B cell (primary cell): ENCODE measurements around the gene PSMC5. TPM values are rescaled to one million over a fixed set of nuclear protein-coding genes. Genes with fewer than 3 reads are reported as not detected.
A peak's percentile ranks its signal among the peaks of the same experiment; 100 is the strongest.

ENCODE experiments used
- ATAC-seq: fragments of 200-7000 bp; cut with Tn5 transposase; one replicate; pipeline ENCODE4 v1.10.0; 2021; ENCODE audit warnings: low read depth, mild to moderate bottlenecking, moderate number of reproducible peaks, moderate library complexity
- CTCF ChIA-PET: fragments of 350-600 bp; sonication (Branson Sonifier 250); formaldehyde crosslinking; loops from one replicate; lab custom pipeline; 2021; ENCODE audit warnings: antibody characterized with exemption, inconsistent platforms; lab: Charles Lee
- POLR2A ChIA-PET: fragments of 350-600 bp; sonication (Branson Sonifier 250); formaldehyde crosslinking; loops from one replicate; lab custom pipeline; 2021; ENCODE audit warnings: antibody characterized with exemption; lab: Charles Lee
- DNase-seq: peaks from one replicate; pipeline ENCODE4 v3.0.0; 2013
- H2AFZ ChIP-seq: 2 replicates; pipeline ENCODE4 v1.6.1; 2012; ENCODE audit warnings: mild to moderate bottlenecking, low read depth, low read length; ENCODE audit not compliant: insufficient read depth, poor library complexity, severe bottlenecking
- H3K27ac ChIP-seq, 2 donors: 1 replicate in 1 of 2; 2 replicates in 1 of 2; pipeline ENCODE4 v1.5.1; 2012 to 2013; ENCODE audit warnings: low read length in 2 of 2, mild to moderate bottlenecking in 2 of 2, moderate library complexity in 1 of 2
- H3K27me3 ChIP-seq, 4 experiments: fragments of 200-600 bp in 1 of 4; sonication (generic) in 1 of 4; replicated peaks in 1 of 4; 1 replicate in 2 of 4; 2 replicates in 2 of 4; pipeline versions ENCODE4 v1.6.1 to v1.7.0; 2013 to 2016; ENCODE audit warnings: low read length in 3 of 4, mild to moderate bottlenecking in 2 of 4, mixed read lengths in 1 of 4, moderate library complexity in 1 of 4; ENCODE audit not compliant: insufficient read depth in 4 of 4, control insufficient read depth in 3 of 4; ENCODE audit errors: control extremely low read depth in 1 of 4
- H3K36me3 ChIP-seq, 2 experiments: replicated peaks in 1 of 2; 1 replicate in 1 of 2; 2 replicates in 1 of 2; pipeline versions ENCODE4 v1.6.1 to v1.7.1; 2013; ENCODE audit warnings: low read length in 1 of 2; ENCODE audit not compliant: insufficient read depth in 2 of 2, control insufficient read depth in 1 of 2; ENCODE audit errors: control extremely low read depth in 1 of 2, extremely low read depth in 1 of 2
- H3K4me1 ChIP-seq, 2 donors: fragments of 200-600 bp in 1 of 2; sonication (generic) in 1 of 2; 1 replicate in 1 of 2; 2 replicates in 1 of 2; pipeline versions ENCODE4 v1.5.1 to v1.6.1; 2013 to 2017; ENCODE audit warnings: low read length in 2 of 2; ENCODE audit not compliant: control insufficient read depth in 2 of 2, insufficient read depth in 2 of 2
- H3K4me2 ChIP-seq: replicated peaks from 2 replicates; pipeline ENCODE3; 2012; ENCODE audit warnings: mild to moderate bottlenecking, low read depth, low read length; ENCODE audit not compliant: poor library complexity, severe bottlenecking
- H3K4me3 ChIP-seq, 5 experiments: fragments of 200-600 bp in 1 of 5; sonication (generic) in 1 of 5; 1 replicate in 3 of 5; 2 replicates in 2 of 5; pipeline versions ENCODE4 v1.5.1 to v1.7.0; 2011 to 2016; ENCODE audit warnings: low read length in 4 of 5, mild to moderate bottlenecking in 4 of 5, low read depth in 2 of 5, control low read depth in 1 of 5, moderate library complexity in 1 of 5; ENCODE audit not compliant: insufficient read depth in 1 of 5; ENCODE audit errors: control extremely low read depth in 1 of 5, extremely low read depth in 1 of 5
- H3K79me2 ChIP-seq: fragments of 200-600 bp; sonication (generic); one replicate; pipeline ENCODE4 v1.6.0; 2016; ENCODE audit warnings: low read length; ENCODE audit not compliant: control insufficient read depth, insufficient read depth
- H3K9ac ChIP-seq: fragments of 200-600 bp; sonication (generic); 2 replicates; pipeline ENCODE4 v1.6.1; 2017; ENCODE audit warnings: mild to moderate bottlenecking, low read length, moderate library complexity
- H3K9me3 ChIP-seq, 3 donors: one replicate each; pipeline versions ENCODE4 v1.6.1 to v1.7.1; 2013; ENCODE audit warnings: low read length in 2 of 3; ENCODE audit not compliant: control insufficient read depth in 2 of 3, insufficient read depth in 1 of 3; ENCODE audit errors: control extremely low read depth in 1 of 3
- H4K20me1 ChIP-seq: 2 replicates; pipeline ENCODE4 v1.6.0; 2012; ENCODE audit warnings: mild to moderate bottlenecking, low read length; ENCODE audit not compliant: insufficient read depth, control insufficient read depth, poor library complexity, severe bottlenecking
- H3K27ac Mint-ChIP-seq: one replicate; pipeline ENCODE4 v1.8.0; 2021; ENCODE audit warnings: mixed read lengths
- H3K27me3 Mint-ChIP-seq: one replicate; pipeline ENCODE4 v1.8.0; 2021; ENCODE audit warnings: mixed read lengths
- H3K4me1 Mint-ChIP-seq: one replicate; pipeline ENCODE4 v1.8.0; 2021; ENCODE audit warnings: mixed read lengths
- H3K4me3 Mint-ChIP-seq: one replicate; pipeline ENCODE4 v1.8.0; 2021; ENCODE audit warnings: mixed read lengths
- H3K9me3 Mint-ChIP-seq: one replicate; pipeline ENCODE4 v1.8.0; 2022; ENCODE audit warnings: mixed read lengths; ENCODE audit not compliant: insufficient read depth
- CTCF ChIP-seq: fragments of 200-600 bp; IDR thresholded peaks from one replicate; pipeline ENCODE4 v1.8.0; 2022; ENCODE audit warnings: antibody characterized with exemption, mild to moderate bottlenecking
- EZH2 ChIP-seq: IDR thresholded peaks from 2 replicates; pipeline ENCODE4 v1.6.1; 2012; ENCODE audit warnings: borderline replicate concordance, low read depth, mild to moderate bottlenecking, moderate library complexity, low read length; ENCODE audit not compliant: insufficient read depth, poor library complexity, severe bottlenecking
- WGBS: methylation state at CpG from one replicate; pipeline ENCODE4 v1.1.5; 2013; ENCODE audit warnings: missing lambda C conversion rate; ENCODE audit not compliant: insufficient coverage; 5-methylcytosine and 5-hydroxymethylcytosine counted together
- intact Hi-C: fragments of 100-400 bp; cut with micrococcal nuclease; formaldehyde crosslinking; loops from one replicate; pipeline ENCODE4 v1.10.0; 2022
- polyA plus RNA-seq: library from polyadenylated mRNA; depleted of rRNA; stranded (reverse); fragments of >200 nt; gene quantifications from 2 replicates; pipeline ENCODE4 v1.2.3, GENCODE V29; 2012
- total RNA-seq, 2 donors: library from RNA; stranded (reverse); fragments of 120-200 nt in 1 of 2; gene quantifications; 1 replicate in 1 of 2; 2 replicates in 1 of 2; pipeline versions ENCODE4 v1.2.3 to v1.2.4, GENCODE V29; 2013 to 2022

The PSMC5 gene
- total and polyA plus RNA-seq, 2 donors (not counting 1 experiment from before 2014, with no cell fraction given), result 87.1 to 104 TPM

DNA sequence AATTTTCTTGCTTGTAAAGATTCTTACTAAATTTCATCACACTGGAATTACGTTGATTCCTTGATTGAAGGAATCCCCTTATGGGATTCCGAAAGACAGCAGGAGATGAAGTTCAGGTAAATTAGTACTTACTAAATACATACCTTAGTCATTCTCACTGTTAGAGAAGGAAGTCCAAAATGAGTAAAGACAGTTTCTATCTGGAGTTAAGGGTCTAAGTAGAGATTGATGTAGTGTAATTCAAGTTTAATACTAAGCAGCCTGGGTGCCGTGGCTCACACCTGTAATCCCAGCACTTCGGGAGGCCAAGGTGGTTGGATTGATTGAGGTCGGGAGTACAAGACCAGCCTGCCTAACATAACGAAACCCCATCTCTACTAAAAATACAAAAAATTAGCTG lies 43.7 kb upstream of the PSMC5 start:
- no peak for ATAC-seq

GRCh38 chr17:63785556-63785955 lies 41.7 kb upstream of the PSMC5 start:
- Mint-ChIP-seq H3K4me1 (peaks cover 28% of the 10 kb centered on the region), H3K9me3 (no peaks in the 10 kb centered on the region), H3K4me3 (no peak overlapping the region), H3K27ac (no peak overlapping the region), H3K27me3 (no peaks in the 10 kb centered on the region)
- H3K27me3 ChIP-seq, result no peaks in the 10 kb centered on the region
- H3K4me1 ChIP-seq, result peaks cover 0 to 6% of the 10 kb centered on the region in 2 donors
- POLR2A ChIA-PET, result no interaction called here
- ATAC-seq, result no peak
- intact Hi-C loops, result no loop called here
- no peak for DNase-seq
- CTCF ChIA-PET, result no interaction called here
- H4K20me1 ChIP-seq, result peaks cover 60% of the 10 kb centered on the region
- H3K79me2 ChIP-seq, result peaks cover 91% of the 10 kb centered on the region
- no peak overlapping the region for H3K4me3 ChIP-seq
- no peak overlapping the region for H3K9ac ChIP-seq
- H3K36me3 ChIP-seq, result peaks cover 10 to 53% of the 10 kb centered on the region in 2 experiments
- H2AFZ ChIP-seq, result no peak overlapping the region
- no CpG with 5 or more reads among the region's 1 CpG for WGBS
- TF ChIP-seq EZH2 (no peak), CTCF (no peak)
- no peak overlapping the region for H3K4me2 ChIP-seq
- no peak overlapping the region for H3K27ac ChIP-seq
- H3K9me3 ChIP-seq, result no peaks in the 10 kb centered on the region

More for the DNA sequence above, 43.7 kb upstream of the PSMC5 start:
- no CpG with 5 or more reads among the region's 6 CpGs for WGBS
- Mint-ChIP-seq H3K27ac (peak overlapping the region; percentile 26), H3K4me3 (no peak overlapping the region), H3K4me1 (peaks cover 41% of the 10 kb centered on the region), H3K27me3 (no peaks in the 10 kb centered on the region), H3K9me3 (no peaks in the 10 kb centered on the region)
- H3K9me3 ChIP-seq, result no peaks in the 10 kb centered on the region
- H4K20me1 ChIP-seq, result peaks cover 59% of the 10 kb centered on the region
- no peaks in the 10 kb centered on the region for H3K27me3 ChIP-seq
- H3K4me1 ChIP-seq, result peaks cover 0 to 6% of the 10 kb centered on the region in 2 donors
- H3K36me3 ChIP-seq, result peaks cover 15 to 50% of the 10 kb centered on the region in 2 experiments
- DNase-seq, result no peak
- POLR2A ChIA-PET, result no interaction called here
- H3K4me3 ChIP-seq, result no peak overlapping the region
- intact Hi-C loops, result no loop called here
- TF ChIP-seq CTCF (no peak), EZH2 (no peak)
- CTCF ChIA-PET, result interaction anchor here (2.0 kb wide), 1 partner anchor 9 kb away, joined by 6 read pairs; the partner anchor contains the start of genes CCDC47 and DDX42
- H3K27ac ChIP-seq, result no peak overlapping the region
- H3K79me2 ChIP-seq, result peaks cover 94% of the 10 kb centered on the region
- H3K4me2 ChIP-seq, result no peak overlapping the region
- no peak overlapping the region for H3K9ac ChIP-seq
- no peak overlapping the region for H2AFZ ChIP-seq
